ACHN (cell line): ENCODE results near the gene TAF8.
"Not testable (repeated sequence)": the region's sequence is repeated elsewhere in the genome, so short reads cannot be mapped to it uniquely, and the experiment has no call there.

Experiments
- DNase-seq: peaks from one replicate; pipeline ENCODE4 v3.0.0-alpha.2; 2015
- in situ Hi-C: cut with HindIII; loops from 2 replicates; pipeline ENCODE4 v1.10.0; 2017; ENCODE audit warnings: low sequenced_read_pairs, low pct_ligation_motif_present, low pct_unique_long_range_greater_than_20kb

The TAF8 gene, protein sequence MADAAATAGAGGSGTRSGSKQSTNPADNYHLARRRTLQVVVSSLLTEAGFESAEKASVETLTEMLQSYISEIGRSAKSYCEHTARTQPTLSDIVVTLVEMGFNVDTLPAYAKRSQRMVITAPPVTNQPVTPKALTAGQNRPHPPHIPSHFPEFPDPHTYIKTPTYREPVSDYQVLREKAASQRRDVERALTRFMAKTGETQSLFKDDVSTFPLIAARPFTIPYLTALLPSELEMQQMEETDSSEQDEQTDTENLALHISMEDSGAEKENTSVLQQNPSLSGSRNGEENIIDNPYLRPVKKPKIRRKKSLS

DNA sequence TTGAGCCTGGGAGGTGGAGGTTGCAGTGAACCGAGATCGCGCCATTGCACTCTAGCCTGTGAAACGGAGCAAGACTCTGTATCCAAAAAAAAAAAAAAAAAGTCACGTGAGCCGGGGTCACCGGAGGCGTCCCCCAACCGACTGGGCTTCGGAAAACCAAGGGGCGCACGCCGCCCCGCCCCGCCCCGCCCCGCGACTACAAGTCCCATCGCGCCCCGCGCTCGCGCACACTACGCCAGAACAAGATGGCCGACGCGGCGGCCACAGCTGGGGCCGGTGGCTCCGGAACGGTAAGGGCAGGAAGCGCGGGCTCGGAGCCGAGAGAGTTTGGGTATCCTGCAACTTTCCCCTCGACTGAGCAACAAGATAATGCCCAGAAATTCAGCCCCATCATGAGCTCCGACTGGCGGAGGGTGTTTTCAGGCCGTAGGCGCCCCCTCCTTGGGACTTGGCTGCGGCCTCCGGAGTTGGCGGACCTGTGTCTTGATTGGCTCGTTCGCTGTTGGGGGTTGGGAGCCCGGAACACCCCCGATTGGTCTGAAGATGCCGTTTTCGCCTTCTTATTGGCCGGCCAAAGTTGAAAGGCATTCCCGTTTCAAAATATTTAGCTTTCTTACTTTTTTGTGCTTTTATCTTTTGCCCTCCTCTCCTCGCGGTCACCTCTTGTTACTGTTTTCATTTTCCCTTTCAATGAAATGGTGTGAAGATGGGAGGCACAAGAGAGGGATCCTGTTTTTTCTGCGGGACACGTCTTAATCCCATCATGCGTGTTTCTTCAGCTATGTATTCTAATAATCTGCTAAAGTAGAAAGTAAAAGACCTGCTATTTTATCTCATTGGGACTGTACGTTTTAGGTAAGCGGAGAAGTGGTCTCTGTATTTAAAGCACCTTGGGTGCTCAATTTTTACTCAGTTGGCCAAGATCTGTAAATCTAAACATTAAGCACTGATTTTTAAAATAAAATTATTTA lies at the start of gene TAF8:
TAF8 (plus strand) TSS at position 228 of the 971 bp plus-strand sequence; CDS start at position 246, 18 bp downstream.
- DNase-seq: peak; percentile 87
- in situ Hi-C loops: no loop called here

GRCh38 chr6:42001506-42001905 lies 48.8 kb upstream of the TAF8 start:
- DNase-seq: no peak
- in situ Hi-C loops: no loop called here

GRCh38 chr6:42003658-42004057 lies 46.7 kb upstream of the TAF8 start:
- in situ Hi-C loops: not testable (repeated sequence)

DNA sequence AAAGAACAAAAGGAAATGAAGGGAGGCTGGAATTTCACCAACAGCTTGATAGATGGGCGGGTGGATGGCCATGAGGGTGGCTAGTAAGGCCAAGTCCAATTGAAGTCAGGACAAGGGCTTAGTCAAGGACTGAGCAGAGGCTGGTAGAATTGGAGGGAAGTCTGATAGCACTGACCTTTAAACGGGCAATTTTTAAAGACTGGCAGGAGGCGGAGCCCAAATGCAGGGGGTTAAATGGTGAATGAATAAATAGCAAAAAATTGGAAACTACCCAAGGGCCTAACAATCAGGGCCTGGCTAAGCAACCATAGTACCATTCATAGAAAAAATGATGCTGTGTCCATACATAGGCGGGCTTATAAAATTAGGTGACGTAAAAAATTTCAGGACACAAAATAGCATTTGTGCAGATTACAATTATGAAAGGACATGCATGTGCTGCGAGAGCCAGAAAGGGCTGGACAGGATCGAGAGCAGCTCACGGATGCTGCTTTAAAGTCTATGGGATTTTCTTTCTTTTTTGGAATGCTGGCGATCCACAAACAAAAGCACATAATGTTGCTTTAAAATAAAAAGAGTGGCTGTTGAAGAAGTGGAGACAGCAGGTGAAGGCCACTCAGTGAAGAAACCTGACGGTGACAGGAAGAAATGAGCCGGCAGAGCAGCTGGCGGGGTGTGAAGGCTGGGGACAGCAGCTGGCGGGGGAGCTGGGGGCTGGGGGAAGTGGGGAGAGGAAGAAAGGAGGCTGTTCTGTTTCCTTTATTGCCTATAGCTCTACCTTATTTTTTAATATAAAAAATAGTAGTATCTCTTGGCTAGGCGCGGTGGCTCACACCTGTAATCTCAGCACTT lies 42.8 kb upstream of the TAF8 start:
- no peak for DNase-seq
- in situ Hi-C loops: no loop called here

More at GRCh38 chr6:42003658-42004057, 46.7 kb upstream of the TAF8 start:
- DNase-seq: not testable (repeated sequence)

DNA sequence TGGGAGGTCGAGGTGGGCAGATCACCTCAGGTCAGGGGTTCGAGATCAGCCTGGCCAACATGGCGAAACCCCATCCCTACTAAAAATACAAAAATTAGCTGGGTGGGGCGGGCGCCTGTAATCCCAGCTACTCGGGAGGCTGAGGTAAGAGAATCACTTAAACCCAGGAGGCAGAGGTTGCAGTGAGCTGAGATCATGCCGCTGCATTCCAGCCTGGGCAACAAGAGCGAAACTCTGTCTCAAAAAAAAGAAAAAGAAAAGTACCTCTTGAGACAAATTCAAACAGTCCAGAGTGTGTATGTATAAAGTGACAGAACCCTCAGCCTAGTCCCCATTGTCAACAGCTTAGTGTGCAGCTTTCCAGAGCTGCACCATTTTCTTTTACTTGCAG lies 42.2 kb upstream of the TAF8 start:
- DNase-seq, in situ Hi-C loops: not testable (repeated sequence)

DNA sequence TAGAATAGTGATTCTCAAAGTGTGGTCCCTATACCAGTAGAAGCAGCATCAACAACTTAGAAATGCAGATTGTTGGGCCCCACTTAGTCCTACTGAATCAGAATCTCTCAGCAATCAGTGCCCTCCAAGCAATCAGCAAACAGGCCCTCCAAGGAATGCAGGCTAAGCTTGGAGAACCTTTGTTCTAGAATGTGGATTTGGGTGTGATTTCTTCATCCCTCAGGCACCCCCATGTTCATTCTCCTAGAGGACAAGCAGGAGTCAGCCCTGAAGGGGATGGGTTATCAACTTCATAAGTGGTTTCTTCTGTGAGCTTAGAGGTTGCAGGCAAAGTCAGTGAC lies 40.5 kb upstream of the TAF8 start:
- in situ Hi-C loops: no loop called here
- DNase-seq: no peak

- in situ Hi-C loops: no loop called here
- DNase-seq: no peak
Observed at GRCh38 chr6:42010185-42010891, 40.0 kb upstream of the TAF8 start.

GRCh38 chr6:42010909-42011308 lies 39.4 kb upstream of the TAF8 start:
- no peak for DNase-seq
- in situ Hi-C loops: no loop called here

DNA sequence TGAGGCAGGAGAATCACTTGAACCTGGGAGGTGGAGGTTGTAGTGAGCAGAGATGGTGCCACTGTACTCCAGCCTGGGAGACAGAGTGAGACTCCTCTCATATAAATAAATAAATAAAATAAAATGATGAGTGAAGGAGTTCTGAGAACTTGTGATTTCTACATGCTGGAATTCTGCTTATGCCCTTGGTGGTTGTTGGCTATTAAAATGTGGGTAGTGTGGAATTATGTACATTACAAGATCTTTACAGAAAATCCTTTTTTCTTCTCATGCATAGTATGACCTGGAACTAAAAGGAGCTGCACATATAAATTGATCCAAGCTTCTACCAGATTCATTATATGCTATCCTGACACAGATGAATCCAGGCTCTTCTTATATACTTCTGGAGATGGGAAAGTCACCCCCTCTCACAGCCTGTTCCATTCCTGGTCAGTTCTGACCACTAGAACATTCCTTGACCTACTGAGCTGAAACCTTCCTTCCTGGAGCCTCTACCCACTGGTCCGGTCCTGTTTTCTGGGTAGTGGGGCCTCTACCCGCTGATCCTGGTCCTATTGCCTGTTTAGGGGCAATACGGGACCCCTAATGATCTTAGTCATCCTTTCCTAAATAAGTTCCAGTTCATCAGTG lies 37.7 kb upstream of the TAF8 start:
- in situ Hi-C loops: no loop called here
- peak; percentile 12 for DNase-seq

- in situ Hi-C loops: no loop called here
- peak; percentile 34 for DNase-seq
Observed at GRCh38 chr6:42013134-42013516, 37.2 kb upstream of the TAF8 start.

DNA sequence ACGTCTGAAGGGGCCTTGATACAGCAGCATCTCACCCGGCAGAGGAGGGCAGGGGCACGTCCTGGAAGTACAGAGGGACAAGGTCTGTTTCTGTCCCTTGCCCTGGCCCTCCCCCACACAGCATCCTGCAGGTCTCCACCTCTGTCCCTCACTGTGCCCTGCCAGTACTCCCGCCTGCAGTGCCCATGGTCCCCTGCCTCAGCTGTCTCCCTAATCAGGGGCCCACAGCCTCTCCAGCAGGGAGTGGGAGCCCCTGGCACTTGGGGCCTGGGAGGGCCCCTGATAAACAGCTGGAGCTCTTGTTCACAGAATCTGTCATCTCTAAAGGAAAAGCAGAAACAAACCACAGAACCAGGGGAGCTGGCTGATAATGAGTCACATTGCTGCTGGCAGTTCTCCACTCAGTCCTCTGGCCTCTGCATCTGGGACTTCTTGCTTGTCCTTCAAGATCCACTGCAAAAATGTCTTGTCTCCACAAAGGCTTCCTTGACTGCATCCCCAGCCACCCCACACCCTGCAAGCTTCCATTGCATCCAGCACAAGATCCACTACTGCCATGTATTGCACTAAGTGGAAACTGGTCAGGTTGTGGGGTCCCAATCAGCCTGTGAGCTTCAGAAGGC lies 33.2 kb upstream of the TAF8 start:
- peak; percentile 7 for DNase-seq
- in situ Hi-C loops: no loop called here

DNA sequence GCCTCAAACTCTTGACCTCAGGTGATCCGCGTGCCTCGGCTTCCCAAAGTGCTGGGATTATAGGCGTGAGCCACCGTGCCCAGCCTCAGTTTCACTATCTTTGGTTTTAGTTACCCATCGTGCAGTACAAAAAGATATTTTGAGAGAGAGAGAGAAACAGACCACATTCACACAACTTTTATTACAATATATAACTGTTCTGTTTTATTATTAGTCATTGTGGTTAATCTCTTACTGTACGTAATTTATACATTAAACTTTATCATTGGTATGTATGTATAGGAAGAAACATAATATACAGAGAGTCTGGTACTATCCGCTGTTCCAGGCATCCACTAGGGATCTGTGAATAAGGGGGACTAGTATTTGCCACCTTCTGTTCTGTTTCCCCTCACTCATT lies 29.4 kb upstream of the TAF8 start:
- no peak for DNase-seq
- in situ Hi-C loops: no loop called here

DNA sequence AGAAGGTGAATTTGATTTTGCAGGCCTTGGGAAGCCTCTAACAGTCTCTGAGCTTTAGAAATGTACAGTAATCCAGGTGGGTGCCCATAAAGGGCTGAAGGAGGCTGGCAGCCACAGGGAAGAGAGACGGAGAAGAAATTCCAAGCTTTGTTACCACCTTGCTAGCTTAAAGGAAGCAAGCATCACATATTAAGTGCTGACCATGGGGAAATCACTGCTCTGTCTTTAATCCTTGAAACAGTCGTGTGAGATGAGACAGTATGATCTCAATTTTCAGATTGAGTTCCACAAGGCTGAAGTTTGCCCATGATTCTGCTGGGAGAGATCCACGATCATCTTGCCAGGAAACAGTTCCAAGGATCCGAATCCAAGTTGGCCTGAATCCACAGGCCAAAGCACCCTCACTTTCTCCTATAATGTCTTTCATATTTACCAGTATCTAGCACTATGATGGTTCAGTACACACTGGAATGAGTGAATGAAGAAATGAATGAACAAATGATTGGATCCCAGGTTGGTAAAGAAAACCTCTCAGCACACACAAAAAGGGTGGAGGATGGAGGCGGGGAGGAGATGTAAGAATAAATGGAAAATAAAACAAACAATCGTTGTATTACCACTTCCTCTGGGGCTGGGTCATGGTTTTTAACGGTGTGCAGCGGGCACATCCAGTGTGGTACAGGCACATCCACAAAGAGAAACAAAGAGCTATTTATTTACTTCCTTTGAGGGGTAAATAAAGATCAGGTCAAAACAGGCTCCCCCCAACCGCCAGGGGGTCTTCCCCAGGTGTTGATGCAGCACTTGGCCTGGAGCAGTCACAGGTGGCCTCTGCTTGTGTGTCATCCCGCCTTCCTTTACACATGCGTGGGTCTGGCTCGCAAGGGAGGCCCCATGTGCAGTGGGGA lies 28.2 kb upstream of the TAF8 start:
- no peak for DNase-seq
- in situ Hi-C loops: no loop called here

DNA sequence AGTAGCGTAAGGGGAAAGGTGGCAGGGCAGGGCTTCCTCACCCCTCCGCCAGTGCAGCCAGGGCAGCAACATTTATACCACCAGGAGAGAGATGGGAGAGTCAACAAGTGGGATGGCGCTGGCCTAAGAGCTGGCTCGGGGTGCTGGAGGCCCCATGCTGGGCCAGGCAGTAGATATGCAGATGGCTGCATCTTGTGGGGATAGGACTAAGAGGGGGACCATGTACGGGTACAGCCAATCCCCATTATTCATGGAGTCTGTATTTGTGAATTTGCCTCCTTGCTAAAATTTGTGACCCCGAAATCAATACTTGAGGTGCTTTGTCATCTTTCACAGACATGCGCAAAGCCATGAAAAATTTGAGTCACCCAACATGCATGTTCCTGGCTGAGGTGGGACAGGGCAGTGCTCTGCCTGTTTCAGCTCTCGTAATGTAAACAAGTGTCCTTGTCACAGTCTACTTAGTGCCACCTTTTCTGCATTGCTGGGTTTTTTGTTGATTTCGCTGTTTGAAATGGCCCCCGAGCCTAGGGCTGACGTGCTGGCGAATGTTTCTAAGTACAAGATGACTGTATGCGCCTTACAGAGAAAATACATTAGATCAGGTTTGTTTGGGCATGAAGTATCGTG lies 27.5 kb upstream of the TAF8 start:
- in situ Hi-C loops: no loop called here
- DNase-seq: no peak

- DNase-seq: no peak
- in situ Hi-C loops: no loop called here
Observed at GRCh38 chr6:42025066-42025844, 25.1 kb upstream of the TAF8 start.
